Endometrial microvascular endothelial cells (primary cell): ENCODE measurements around the gene CDON. TPM values are rescaled to one million over a fixed set of nuclear protein-coding genes. Genes with fewer than 3 reads are reported as not detected.

Source experiments
- in situ Hi-C: cut with HindIII; loops from 2 replicates; pipeline ENCODE4 v1.10.0; 2017; ENCODE audit warnings: low sequenced_read_pairs, low pct_unique_long_range_greater_than_20kb; ENCODE audit errors: inconsistent ontology term
- total RNA-seq: library from RNA; depleted of rRNA; stranded (reverse); fragments of >200 nt; gene quantifications from one replicate; pipeline ENCODE4 v1.2.3, GENCODE V29; 2015; ENCODE audit errors: inconsistent ontology term

Gene CDON
- total RNA-seq, 1 donor from 2014 or later: 4.3 TPM

DNA sequence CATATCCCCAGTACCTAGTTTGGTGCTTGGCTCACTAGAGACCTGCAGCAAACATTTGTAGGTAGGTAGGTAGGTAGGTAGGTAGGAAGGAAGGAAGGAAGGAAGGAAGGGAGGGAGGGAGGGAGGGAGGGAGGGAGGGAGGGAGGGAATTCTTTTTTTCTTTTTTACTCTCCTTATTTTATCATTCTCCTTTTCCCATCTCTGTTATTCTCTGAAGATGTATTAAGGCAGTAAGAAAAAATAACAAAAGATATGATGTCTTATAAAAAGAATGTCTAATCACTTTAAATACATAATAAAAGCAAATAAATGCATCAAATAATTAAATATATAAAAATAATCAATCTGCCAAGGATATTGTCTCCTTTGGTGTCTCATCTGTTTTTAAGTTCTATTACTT lies 88.4 kb downstream of the CDON start:
- in situ Hi-C loops: no loop called here

GRCh38 chr11:125971618-125972017 lies 91.0 kb downstream of the CDON start:
- in situ Hi-C loops: no loop called here

DNA sequence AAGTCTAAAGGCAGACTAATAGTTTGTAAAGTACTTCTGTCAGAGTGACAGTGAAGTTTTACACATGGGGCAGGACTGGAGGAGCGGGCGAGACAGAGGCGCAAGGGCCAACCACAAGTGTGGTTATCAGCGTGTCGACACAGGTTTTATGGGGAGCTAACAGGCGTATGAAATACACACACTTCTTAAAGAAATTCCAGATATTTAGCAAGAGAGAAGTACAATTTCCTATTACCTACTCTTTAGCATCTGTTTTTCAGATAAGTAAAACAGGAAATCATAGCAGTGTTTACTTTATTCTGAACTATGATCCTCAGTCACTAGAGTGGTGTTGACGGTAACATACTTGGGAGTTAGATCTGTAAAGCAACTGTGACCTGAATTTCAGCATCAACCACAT lies 94.3 kb downstream of the CDON start:
- in situ Hi-C loops: no loop called here

- in situ Hi-C loops: no loop called here
Measured at GRCh38 chr11:125967515-125967914, 95.2 kb downstream of the CDON start.

GRCh38 chr11:125960771-125961170 lies 101.9 kb downstream of the CDON start:
- in situ Hi-C loops: no loop called here

DNA sequence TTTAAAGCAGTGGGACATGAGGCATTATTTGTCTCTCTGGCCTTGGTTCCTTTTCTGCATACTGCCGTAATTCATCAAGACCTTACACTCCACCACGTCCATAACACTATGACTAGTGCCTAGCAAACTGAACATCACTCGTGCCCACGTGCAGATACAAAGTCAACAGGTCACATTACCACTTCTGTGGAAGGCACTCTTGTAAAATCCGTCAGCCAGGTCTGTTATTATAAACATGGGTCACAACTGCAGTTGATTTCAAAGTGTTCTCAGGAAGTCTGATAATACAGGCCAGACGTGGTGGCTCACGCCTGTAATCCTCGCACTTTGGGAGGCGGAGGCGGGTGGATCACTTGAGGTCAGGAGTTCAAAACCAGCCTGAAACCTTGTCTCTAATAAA lies 102.7 kb downstream of the CDON start:
- in situ Hi-C loops: no loop called here

DNA sequence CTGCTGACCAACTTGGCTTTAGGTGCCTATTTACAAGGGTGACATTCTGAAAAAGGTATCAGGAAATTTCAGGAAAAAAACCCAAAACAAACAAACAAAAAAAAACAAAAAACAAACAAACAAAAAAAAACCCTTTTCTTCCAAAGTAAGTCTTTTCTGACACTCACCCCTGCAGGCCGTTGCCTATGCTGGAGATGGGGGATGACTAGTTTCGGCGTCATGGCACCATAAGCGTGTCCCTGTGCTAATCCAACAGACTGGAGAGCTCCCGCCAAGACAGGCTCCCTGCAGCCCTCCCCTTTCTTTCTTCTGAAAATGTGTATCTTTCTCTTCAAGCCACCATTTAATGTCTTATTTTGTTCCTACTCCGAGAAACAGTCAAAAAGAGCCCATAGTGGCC lies 103.2 kb downstream of the CDON start:
- in situ Hi-C loops: no loop called here

DNA sequence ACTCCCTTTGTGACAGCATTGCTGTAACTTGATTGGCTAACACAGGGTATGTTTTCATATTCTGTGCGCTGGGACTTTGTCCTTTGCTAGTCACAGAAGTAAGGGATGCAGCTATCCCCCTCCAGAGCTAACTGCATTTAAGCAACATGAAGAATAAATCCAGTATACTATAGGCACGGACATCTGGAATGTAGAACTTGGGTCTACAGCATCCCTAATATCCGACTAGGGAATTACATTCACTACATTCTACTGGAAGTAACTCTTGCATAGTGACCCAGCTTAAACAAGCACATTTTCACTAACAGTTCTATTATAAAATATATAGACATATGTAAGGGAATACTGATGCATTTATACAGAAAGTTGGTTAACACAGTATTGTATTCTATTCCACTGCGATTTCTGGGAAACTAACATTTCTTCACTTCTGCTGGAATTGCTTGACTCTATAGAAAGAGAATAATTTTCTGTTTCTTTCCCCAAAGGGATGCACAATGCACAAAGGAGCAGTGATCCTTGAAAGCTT lies 103.7 kb downstream of the CDON start:
- in situ Hi-C loops: no loop called here

DNA sequence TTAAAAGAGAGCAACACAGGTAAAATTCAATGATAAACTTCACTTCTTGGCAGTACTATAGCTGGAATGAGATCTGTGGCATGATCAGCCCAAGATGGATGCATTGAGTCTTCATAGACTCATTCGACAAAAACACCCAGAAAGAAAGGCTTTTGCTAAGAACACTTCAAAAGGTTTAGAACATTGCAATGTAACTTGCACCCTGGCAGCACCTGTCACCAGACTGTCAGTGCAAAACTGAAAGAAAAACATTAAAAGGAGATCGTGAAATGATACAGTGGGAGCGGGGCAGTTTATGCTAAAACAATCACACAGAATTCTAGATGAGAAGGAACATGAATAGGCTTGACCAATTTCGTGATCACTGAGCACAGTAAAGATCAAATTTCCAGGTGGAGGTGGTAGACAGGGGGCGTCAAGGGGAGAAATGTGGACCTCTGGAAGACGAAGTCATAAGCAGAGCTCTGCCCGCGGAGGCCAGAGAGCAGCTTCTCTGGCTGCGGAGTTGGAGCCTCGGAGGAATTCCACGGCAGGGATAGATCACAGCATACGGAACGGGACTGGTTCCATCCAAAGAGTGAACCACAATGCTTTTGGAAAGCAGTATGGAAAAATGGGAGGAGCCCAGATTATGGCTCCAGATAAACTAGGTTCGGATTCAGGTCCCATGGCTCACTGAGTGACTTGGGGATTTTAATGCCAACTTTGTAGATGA lies 104.9 kb downstream of the CDON start:
- in situ Hi-C loops: no loop called here

GRCh38 chr11:125956391-125957134 lies 106.1 kb downstream of the CDON start:
- in situ Hi-C loops: no loop called here

GRCh38 chr11:125955856-125956255 lies 106.8 kb downstream of the CDON start:
- in situ Hi-C loops: no loop called here

DNA sequence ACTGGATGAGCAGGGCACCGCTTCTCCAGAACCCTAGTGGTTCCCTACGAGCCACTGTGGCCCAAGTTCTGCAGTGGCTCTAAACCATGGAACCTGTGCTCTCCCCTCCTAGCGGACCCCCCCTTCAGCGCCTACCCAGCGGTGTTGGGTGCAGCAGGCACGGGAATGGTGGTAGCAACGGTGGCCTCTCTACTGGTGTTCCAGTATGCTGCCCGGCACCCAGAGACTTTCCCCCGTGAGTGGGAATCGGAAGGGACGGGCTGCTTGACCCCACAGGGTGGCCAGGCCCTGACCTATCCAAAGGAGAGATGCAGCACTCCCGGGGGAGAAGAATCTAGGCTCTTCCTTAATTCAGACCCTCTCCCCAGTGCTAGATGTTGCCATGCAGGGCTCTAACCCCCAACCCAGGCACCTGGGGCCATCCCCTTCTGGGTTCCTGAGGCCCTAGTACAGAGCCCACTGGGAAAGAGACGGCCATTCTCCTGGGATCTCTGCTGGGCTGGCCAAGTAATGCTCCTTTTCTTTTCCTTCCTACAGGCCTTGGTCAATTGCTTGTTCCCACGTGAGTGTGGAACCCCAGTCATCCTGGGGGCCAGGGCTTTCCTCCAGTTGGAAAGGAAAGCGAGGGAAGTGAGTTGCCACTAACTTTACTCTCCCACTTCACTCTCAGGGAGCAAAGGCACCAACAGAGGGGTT lies 107.6 kb downstream of the CDON start:
- in situ Hi-C loops: no loop called here

DNA sequence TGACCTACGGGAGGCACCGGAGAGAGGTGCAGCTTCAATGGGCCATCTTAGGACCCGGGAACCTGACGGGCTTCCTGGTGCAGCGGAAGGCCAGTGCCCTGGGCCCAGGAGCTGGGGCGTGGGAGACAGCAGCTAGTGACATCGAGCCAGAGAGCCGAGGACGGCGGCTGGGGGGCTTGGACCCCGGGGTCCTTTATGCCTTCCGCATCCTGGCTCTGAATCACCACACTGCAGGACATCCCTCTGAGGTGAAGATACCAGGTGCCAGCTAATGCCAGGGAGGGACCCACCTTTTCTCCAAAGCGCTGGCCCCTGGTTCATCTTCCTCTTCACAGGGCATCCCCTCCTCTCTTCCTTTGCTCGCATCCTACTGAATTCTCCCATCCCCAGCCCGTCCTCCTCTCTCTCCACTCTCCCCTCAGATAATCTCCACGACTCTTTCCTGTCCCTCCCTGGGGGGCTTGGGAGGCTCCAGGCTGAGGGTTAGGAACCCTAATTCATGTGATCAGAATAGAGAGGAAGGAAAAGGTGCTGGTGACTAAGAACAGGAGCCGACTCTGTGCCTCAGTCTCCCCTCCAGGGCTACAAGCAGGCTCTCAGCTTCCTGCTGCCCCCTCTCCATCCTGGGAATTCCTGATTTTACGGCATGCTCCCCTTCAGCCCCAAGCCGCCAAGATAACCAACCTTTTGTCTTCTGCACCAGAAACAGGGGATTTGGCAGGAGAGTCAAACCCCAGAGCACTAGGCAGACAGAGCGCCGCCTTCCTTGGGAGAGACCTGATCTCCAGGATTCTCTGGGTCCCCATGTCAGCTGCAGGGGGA lies 108.3 kb downstream of the CDON start:
- in situ Hi-C loops: no loop called here

DNA sequence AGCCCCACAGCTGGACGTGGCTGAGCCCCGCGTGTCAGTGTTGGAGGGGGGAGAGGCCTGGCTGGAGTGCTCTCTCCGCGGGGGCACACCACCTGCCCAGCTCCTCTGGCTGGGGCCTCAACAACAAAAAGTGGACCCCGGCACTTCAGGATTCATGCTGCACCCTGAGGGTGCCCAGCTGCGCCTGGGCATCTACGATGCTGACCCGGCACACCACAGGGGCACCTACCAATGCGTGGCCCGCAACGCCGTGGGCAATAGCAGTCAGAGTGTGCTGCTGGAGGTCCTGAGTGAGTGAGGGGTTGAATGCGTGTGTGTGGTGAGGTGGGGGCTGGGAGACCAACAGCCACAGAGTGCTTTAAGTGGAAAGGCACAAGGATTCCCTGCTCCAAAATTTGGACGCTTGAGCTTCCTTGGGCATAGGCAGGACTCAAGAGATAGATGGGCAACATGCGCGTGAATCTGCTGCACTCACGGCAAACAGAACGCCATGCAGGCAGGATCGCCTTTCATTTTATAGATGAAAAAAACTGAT lies 109.2 kb downstream of the CDON start:
- in situ Hi-C loops: no loop called here

- in situ Hi-C loops: no loop called here
Measured at GRCh38 chr11:125952973-125953372, 109.7 kb downstream of the CDON start.

DNA sequence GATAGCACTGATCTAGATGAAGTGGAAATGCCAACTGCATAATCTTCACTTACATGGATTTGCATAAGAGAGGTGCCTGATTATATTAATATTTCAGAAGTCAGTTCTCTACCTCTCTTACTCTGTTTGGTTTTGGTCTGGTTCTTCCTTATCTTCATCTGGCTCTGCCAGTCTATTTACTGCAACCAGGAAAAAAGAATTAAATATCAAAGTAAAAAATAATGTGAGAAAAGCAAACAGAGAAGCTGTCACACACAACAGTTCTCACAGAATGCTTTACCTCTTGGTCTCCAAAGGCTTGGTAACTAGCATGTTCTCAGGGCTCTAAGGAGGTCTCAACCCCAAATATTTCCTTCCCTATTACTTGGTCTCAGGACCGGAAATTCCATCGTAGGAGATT lies 110.1 kb downstream of the CDON start:
- in situ Hi-C loops: no loop called here

- in situ Hi-C loops: no loop called here
Measured at GRCh38 chr11:125951731-125952130, 110.9 kb downstream of the CDON start.

DNA sequence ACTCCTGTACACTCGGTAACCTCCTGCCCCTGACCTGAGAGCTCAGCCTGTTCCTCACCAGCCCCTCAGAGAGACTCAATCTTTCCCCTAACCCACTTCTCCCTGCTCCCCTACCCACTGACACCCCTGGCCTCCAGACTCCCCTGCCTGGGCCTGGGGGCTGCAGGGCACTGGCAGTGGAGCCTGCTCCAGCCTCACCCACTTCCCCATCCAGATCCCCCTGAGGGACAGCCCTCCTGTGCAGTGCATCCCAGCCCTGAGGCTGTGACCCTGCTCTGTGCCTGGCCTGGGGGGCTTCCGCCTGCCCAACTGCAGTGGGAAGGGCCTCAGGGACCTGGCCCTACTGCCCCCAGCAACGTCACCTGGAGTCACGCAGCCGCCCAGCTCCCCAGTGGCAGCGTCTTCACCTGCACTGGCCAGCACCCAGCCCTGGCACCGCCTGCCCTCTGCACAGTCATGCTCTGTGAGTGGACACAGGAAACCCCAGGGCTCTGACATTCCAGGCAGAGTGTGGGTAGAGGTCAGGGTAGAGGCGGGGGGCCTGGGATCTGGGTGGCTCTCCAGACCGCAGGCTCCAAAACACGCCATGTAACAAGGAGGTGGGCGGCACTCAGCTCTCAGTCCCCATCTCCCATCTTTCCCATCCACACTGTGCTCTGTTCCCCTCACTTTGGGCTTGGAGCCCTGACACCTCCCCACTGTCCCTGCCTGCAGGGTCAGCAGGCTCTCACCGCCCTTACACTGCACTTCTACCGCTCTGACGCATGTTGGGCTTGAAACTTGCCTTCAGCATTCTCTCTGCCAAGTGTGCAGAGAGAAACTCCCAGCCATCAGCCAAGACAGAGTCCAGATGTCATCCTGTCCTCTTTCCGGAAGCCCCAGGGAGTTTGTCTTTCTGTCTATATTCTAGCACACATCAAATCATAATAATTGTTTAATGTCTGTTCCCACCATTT lies 111.7 kb downstream of the CDON start:
- in situ Hi-C loops: no loop called here
